H9 (cell line): ENCODE measurements around the gene GPHN. TPM values are rescaled to one million over a fixed set of nuclear protein-coding genes. Genes with fewer than 3 reads are reported as not detected.

Experiments used
- DNase-seq: peaks from one replicate; pipeline ENCODE4 v3.0.0-alpha.2; 2017
- H2AFZ ChIP-seq: one replicate; pipeline ENCODE4 v1.6.1; 2013; ENCODE audit warnings: mild to moderate bottlenecking, low read length, control low read depth, moderate library complexity
- H2AK5ac ChIP-seq: 2 replicates; pipeline ENCODE4 v1.6.1; 2013; ENCODE audit warnings: low read length, control low read depth, mixed read lengths; ENCODE audit not compliant: insufficient read length
- H2BK120ac ChIP-seq: one replicate; pipeline ENCODE4 v1.6.1; 2013; ENCODE audit warnings: low read depth, mild to moderate bottlenecking, low read length, control low read depth, inconsistent platforms; ENCODE audit not compliant: poor library complexity, severe bottlenecking
- H2BK12ac ChIP-seq: 2 replicates; pipeline ENCODE4 v1.6.1; 2013; ENCODE audit warnings: low read length, control low read depth, mixed read lengths, low read depth; ENCODE audit not compliant: insufficient read length
- H2BK15ac ChIP-seq: 2 replicates; pipeline ENCODE4 v1.6.1; 2013; ENCODE audit warnings: low read depth, low read length, control low read depth
- H2BK20ac ChIP-seq: one replicate; pipeline ENCODE4 v1.6.1; 2013; ENCODE audit warnings: low read depth, mild to moderate bottlenecking, low read length, control low read depth, inconsistent platforms; ENCODE audit not compliant: poor library complexity, severe bottlenecking
- H2BK5ac ChIP-seq: 2 replicates; pipeline ENCODE4 v1.6.1; 2013; ENCODE audit warnings: low read length, control low read depth, mixed read lengths; ENCODE audit not compliant: insufficient read length
- H3K14ac ChIP-seq: 2 replicates; pipeline ENCODE4 v1.6.1; 2013; ENCODE audit warnings: low read length, control low read depth; ENCODE audit not compliant: insufficient read depth
- H3K18ac ChIP-seq: 2 replicates; pipeline ENCODE4 v1.6.1; 2013; ENCODE audit warnings: low read depth, mild to moderate bottlenecking, mixed read lengths, low read length, control low read depth; ENCODE audit not compliant: insufficient read length
- H3K23ac ChIP-seq: 2 replicates; pipeline ENCODE4 v1.6.1; 2013; ENCODE audit warnings: low read length, control low read depth, mixed read lengths, low read depth; ENCODE audit not compliant: insufficient read length
- H3K23me2 ChIP-seq: 2 replicates; pipeline ENCODE4 v1.6.1; 2013; ENCODE audit warnings: low read depth, mild to moderate bottlenecking, mixed read lengths, low read length, control low read depth; ENCODE audit not compliant: insufficient read length, poor library complexity, severe bottlenecking
- H3K27ac ChIP-seq: 2 replicates; pipeline ENCODE4 v1.5.1; 2013; ENCODE audit warnings: low read length, control low read depth, mixed read lengths, low read depth; ENCODE audit not compliant: insufficient read length
- H3K27me3 ChIP-seq: 2 replicates; pipeline ENCODE4 v1.6.1; 2013; ENCODE audit warnings: low read length, control low read depth, inconsistent platforms; ENCODE audit not compliant: insufficient read depth
- H3K4ac ChIP-seq: 2 replicates; pipeline ENCODE4 v1.6.1; 2013; ENCODE audit warnings: low read depth, mild to moderate bottlenecking, control low read depth, inconsistent platforms, low read length, moderate library complexity
- H3K4me1 ChIP-seq: 2 replicates; pipeline ENCODE4 v1.6.1; 2013; ENCODE audit warnings: low read length, control low read depth, inconsistent platforms; ENCODE audit not compliant: insufficient read depth
- H3K4me2 ChIP-seq: 2 replicates; pipeline ENCODE4 v1.6.1; 2013; ENCODE audit warnings: low read length, control low read depth, mixed read lengths; ENCODE audit not compliant: insufficient read length, insufficient read depth
- H3K56ac ChIP-seq: 2 replicates; pipeline ENCODE4 v1.6.1; 2013; ENCODE audit warnings: low read depth, mild to moderate bottlenecking, mixed read lengths, low read length, control low read depth; ENCODE audit not compliant: insufficient read length
- H3K79me1 ChIP-seq: 2 replicates; pipeline ENCODE4 v1.6.1; 2013; ENCODE audit warnings: low read depth, mild to moderate bottlenecking, moderate library complexity, low read length, control low read depth, inconsistent platforms; ENCODE audit not compliant: insufficient read depth, poor library complexity, severe bottlenecking
- H3K79me2 ChIP-seq: 2 replicates; pipeline ENCODE4 v1.6.1; 2013; ENCODE audit warnings: low read length, control low read depth, inconsistent platforms; ENCODE audit not compliant: insufficient read depth
- H3K9ac ChIP-seq: 2 replicates; pipeline ENCODE4 v1.6.1; 2013; ENCODE audit warnings: low read length, control low read depth, mixed read lengths; ENCODE audit not compliant: insufficient read length; ENCODE audit errors: extremely low read depth
- H3K9me3 ChIP-seq: one replicate; pipeline ENCODE4 v1.6.1; 2013; ENCODE audit warnings: low read depth, low read length, inconsistent platforms; ENCODE audit not compliant: control insufficient read depth
- H3T11ph ChIP-seq: one replicate; pipeline ENCODE4 v1.6.1; 2013; ENCODE audit warnings: mild to moderate bottlenecking, low read length, control low read depth, inconsistent platforms
- H4K20me1 ChIP-seq: one replicate; pipeline ENCODE4 v1.6.1; 2013; ENCODE audit not compliant: control insufficient read depth, insufficient read length, insufficient read depth
- H4K5ac ChIP-seq: 2 replicates; pipeline ENCODE4 v1.6.1; 2013; ENCODE audit warnings: low read depth, mild to moderate bottlenecking, mixed read lengths, low read length, control low read depth; ENCODE audit not compliant: insufficient read length
- H4K8ac ChIP-seq: replicated peaks from 2 replicates; pipeline ENCODE4 v1.6.1; 2013; ENCODE audit warnings: low read length, control low read depth, mixed read lengths, low read depth; ENCODE audit not compliant: insufficient read length
- H4K91ac ChIP-seq: 2 replicates; pipeline ENCODE4 v1.6.1; 2013; ENCODE audit warnings: low read depth, mild to moderate bottlenecking, moderate library complexity, mixed read lengths, low read length, control low read depth; ENCODE audit not compliant: insufficient read length
- H3K27ac Mint-ChIP-seq, 3 experiments: 2 replicates in 2 of 3; 3 replicates in 1 of 3; pipeline ENCODE4 v1.8.0; 2020 to 2021; ENCODE audit warnings: mixed read lengths in 3 of 3, mild to moderate bottlenecking in 1 of 3, moderate library complexity in 1 of 3
- H3K27me3 Mint-ChIP-seq: 2 replicates; pipeline ENCODE4 v1.8.0; 2021; ENCODE audit warnings: low read depth, mild to moderate bottlenecking, moderate library complexity, mixed read lengths
- H3K36me3 Mint-ChIP-seq, 3 experiments: 2 replicates in 2 of 3; 3 replicates in 1 of 3; pipeline ENCODE4 v1.8.0; 2020 to 2021; ENCODE audit warnings: low read depth in 3 of 3, mixed read lengths in 3 of 3; ENCODE audit not compliant: insufficient read depth in 1 of 3
- H3K4me1 Mint-ChIP-seq, 2 experiments: 2 replicates each; pipeline ENCODE4 v1.8.0; 2020; ENCODE audit warnings: mixed read lengths in 2 of 2
- H3K4me3 Mint-ChIP-seq, 2 experiments: 2 replicates in 1 of 2; 3 replicates in 1 of 2; pipeline ENCODE4 v1.8.0; 2020 to 2021; ENCODE audit warnings: mild to moderate bottlenecking in 2 of 2, mixed read lengths in 2 of 2, moderate library complexity in 1 of 2
- H3K9me3 Mint-ChIP-seq, 2 experiments: 2 replicates in 1 of 2; 3 replicates in 1 of 2; pipeline ENCODE4 v1.8.0; 2020; ENCODE audit warnings: mild to moderate bottlenecking in 2 of 2, mixed read lengths in 2 of 2, moderate library complexity in 1 of 2
- CTCF ChIP-seq: fragments of 200-600 bp; sonication (generic); conservative IDR thresholded peaks from 3 replicates; pipeline ENCODE4 v1.8.0; 2021; ENCODE audit warnings: antibody characterized with exemption, mild to moderate bottlenecking
- WGBS: extraction: QIAGEN DNeasy Blood & Tissue Kit; methylation state at CpG from one replicate; pipeline ENCODE4 v1.1.7; 2013; ENCODE audit warnings: missing lambda C conversion rate, low lambda C conversion rate, mixed read lengths; ENCODE audit not compliant: insufficient read length; ENCODE audit errors: extremely low coverage; 5-methylcytosine and 5-hydroxymethylcytosine counted together
- total RNA-seq: library from RNA; stranded (reverse); gene quantifications from 2 replicates; pipeline ENCODE4 v1.2.1, GENCODE V29; 2021

The GPHN gene
- total RNA-seq, 1 experiment from 2014 or later, result 16.1 TPM

DNA sequence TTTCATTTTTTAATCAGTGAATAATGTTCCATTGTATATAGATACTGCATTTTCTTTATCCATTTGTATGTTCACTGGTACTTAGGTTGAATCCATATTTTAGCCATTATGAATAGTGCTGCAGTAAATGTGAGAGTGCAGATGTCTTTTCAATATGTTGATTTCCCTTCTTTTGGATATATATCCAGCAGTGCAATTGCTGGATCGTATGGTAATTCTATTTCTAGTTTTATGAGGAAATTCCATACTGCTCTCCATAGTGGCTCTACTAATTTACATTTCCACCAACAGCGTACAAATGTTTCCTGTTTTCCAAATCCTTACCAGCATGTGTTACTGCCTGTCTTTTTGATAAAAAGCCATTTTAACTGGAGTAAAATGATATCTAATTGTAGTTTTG is 392.8 kb downstream of the GPHN start:
- Histone ChIP-seq H2BK12ac (no peak overlapping the region), H3K56ac (no peak overlapping the region), H2BK15ac (no peak overlapping the region), H4K91ac (no peak overlapping the region), H3K4me1 (no peaks in the 10 kb centered on the region), H3K4me2 (no peak overlapping the region), H3K79me2 (no peaks in the 10 kb centered on the region), H3K14ac (no peak overlapping the region), H2AFZ (no peak overlapping the region), H3K9ac (no peak overlapping the region), H3K9me3 (no peaks in the 10 kb centered on the region), H2AK5ac (no peak overlapping the region), H3K23me2 (no peaks in the 10 kb centered on the region), H3T11ph (no peak overlapping the region), H2BK5ac (no peak overlapping the region), H4K5ac (no peak overlapping the region), H4K8ac (no peak overlapping the region), H3K79me1 (no peaks in the 10 kb centered on the region), H3K27ac (no peak overlapping the region), H3K27me3 (no peaks in the 10 kb centered on the region), H4K20me1 (no peaks in the 10 kb centered on the region), H3K23ac (no peak overlapping the region), H3K4ac (no peak overlapping the region), H3K18ac (no peak overlapping the region), H2BK20ac (no peak overlapping the region), H2BK120ac (no peak overlapping the region)
- no peak for TF ChIP-seq CTCF
- peaks cover 4 to 11% of the 10 kb centered on the region in 2 experiments; a peak in 3 of 5 replicates for H3K9me3 Mint-ChIP-seq
- no peak overlapping the region for H3K4me3 Mint-ChIP-seq
- no peak overlapping the region for H3K27ac Mint-ChIP-seq
- DNase-seq, result no peak
- H3K4me1 Mint-ChIP-seq, result no peaks in the 10 kb centered on the region
- H3K36me3 Mint-ChIP-seq, result peaks cover 5 to 10% (median 5%) of the 10 kb centered on the region in 3 experiments; a peak in 6 of 7 replicates
- no peaks in the 10 kb centered on the region for H3K27me3 Mint-ChIP-seq
- no CpG with 5 or more reads among the region's 2 CpGs for WGBS
